ENCODE data around the gene PRAMEF12. TPM values are rescaled to one million over a fixed set of nuclear protein-coding genes. Genes with fewer than 3 reads are reported as not detected.
"Not testable (repeated sequence)": the region's sequence is repeated elsewhere in the genome, so short reads cannot be mapped to it uniquely, and the experiment has no call there.

The PRAMEF12 gene
- total RNA-seq, 1 experiment from 2014 or later, result not detected

GRCh38 chr1:12774801-12775345 is 1.3 kb downstream of the PRAMEF12 start:
- H4K20me1 ChIP-seq (ENCODE audit: insufficient read depth, low read depth, low read length), result no peaks in the 10 kb centered on the region
- H3K9ac ChIP-seq (ENCODE audit: low read length), result no peak overlapping the region
- no peaks in the 10 kb centered on the region for H3K27me3 ChIP-seq (ENCODE audit: low read length)
- DNase-seq, result no peak
- H2AFZ ChIP-seq (ENCODE audit: low read length), result no peak overlapping the region
- H3K4me2 ChIP-seq (ENCODE audit: low read depth, low read length, poor library complexity, severe bottlenecking), result no peak overlapping the region
- H3K4me1 ChIP-seq (ENCODE audit: low read length), result no peaks in the 10 kb centered on the region
- no peaks in the 10 kb centered on the region for H3K9me2 ChIP-seq (replicated peaks; ENCODE audit: insufficient read depth, low read length)
- H3K27ac ChIP-seq (ENCODE audit: low read length), result no peak overlapping the region
- no peaks in the 10 kb centered on the region for H3K79me2 ChIP-seq (ENCODE audit: low read length)
- H3K9me3 ChIP-seq (ENCODE audit: low read length), result no peaks in the 10 kb centered on the region
- H3K36me3 ChIP-seq (ENCODE audit: insufficient read depth, low read length), result no peaks in the 10 kb centered on the region
- no peak overlapping the region for H3K4me3 ChIP-seq (ENCODE audit: low read length)

GRCh38 chr1:12775443-12775842 is 1.9 kb downstream of the PRAMEF12 start:
- no peaks in the 10 kb centered on the region for H4K20me1 ChIP-seq (ENCODE audit: insufficient read depth, low read depth, low read length)
- H3K36me3 ChIP-seq (ENCODE audit: insufficient read depth, low read length), result no peaks in the 10 kb centered on the region

GRCh38 chr1:12776801-12777557 is 3.4 kb downstream of the PRAMEF12 start:
- no peaks in the 10 kb centered on the region for H3K79me2 ChIP-seq (ENCODE audit: low read length)
- no peak overlapping the region for H3K27ac ChIP-seq (ENCODE audit: low read length)
- no peak for DNase-seq
- no peak overlapping the region for H3K4me3 ChIP-seq (ENCODE audit: low read length)
- H3K36me3 ChIP-seq (ENCODE audit: insufficient read depth, low read length), result no peaks in the 10 kb centered on the region
- no peak overlapping the region for H3K9ac ChIP-seq (ENCODE audit: low read length)
- no peaks in the 10 kb centered on the region for H4K20me1 ChIP-seq (ENCODE audit: insufficient read depth, low read depth, low read length)
- H3K4me2 ChIP-seq (ENCODE audit: low read depth, low read length, poor library complexity, severe bottlenecking), result no peak overlapping the region
- no peaks in the 10 kb centered on the region for H3K4me1 ChIP-seq (ENCODE audit: low read length)
- no peaks in the 10 kb centered on the region for H3K9me2 ChIP-seq (replicated peaks; ENCODE audit: insufficient read depth, low read length)
- no peaks in the 10 kb centered on the region for H3K9me3 ChIP-seq (ENCODE audit: low read length)
- H3K27me3 ChIP-seq (ENCODE audit: low read length), result no peaks in the 10 kb centered on the region
- H2AFZ ChIP-seq (ENCODE audit: low read length), result no peak overlapping the region

More at GRCh38 chr1:12775443-12775842, 1.9 kb downstream of the PRAMEF12 start:
- Histone ChIP-seq H3K27ac (ENCODE audit: low read length) (no peak overlapping the region), H3K4me3 (ENCODE audit: low read length) (no peak overlapping the region), H3K9me2 (replicated peaks; ENCODE audit: insufficient read depth, low read length) (no peaks in the 10 kb centered on the region), H3K4me2 (ENCODE audit: low read depth, low read length, poor library complexity, severe bottlenecking) (no peak overlapping the region), H3K9me3 (ENCODE audit: low read length) (no peaks in the 10 kb centered on the region), H3K9ac (ENCODE audit: low read length) (no peak overlapping the region), H2AFZ (ENCODE audit: low read length) (no peak overlapping the region), H3K79me2 (ENCODE audit: low read length) (no peaks in the 10 kb centered on the region), H3K27me3 (ENCODE audit: low read length) (no peaks in the 10 kb centered on the region), H3K4me1 (ENCODE audit: low read length) (no peaks in the 10 kb centered on the region)
- no peak for DNase-seq

DNA sequence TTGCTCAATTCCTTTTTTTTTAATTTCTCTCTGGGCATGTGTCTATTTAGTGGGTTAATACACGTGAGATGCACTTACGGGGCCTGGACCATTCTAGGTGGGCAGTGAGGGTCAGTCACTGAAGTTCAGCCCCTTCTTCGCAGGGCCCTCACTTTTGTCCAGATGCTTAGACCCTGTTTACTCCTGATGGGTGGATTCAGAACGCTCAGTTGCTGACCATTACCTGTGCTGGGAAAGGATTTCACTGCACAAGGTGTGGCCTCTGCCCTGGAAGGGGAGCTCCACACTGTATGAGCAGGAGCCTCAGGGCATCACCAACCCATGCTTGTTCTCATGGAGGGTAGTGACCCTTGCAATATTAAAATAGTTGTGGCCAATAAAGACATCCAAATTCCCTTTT is 4.5 kb downstream of the PRAMEF12 start:
- no peak overlapping the region for H3K4me3 ChIP-seq (ENCODE audit: low read length)
- H3K79me2 ChIP-seq (ENCODE audit: low read length), result no peaks in the 10 kb centered on the region
- H3K9ac ChIP-seq (ENCODE audit: low read length), result no peak overlapping the region
- H2AFZ ChIP-seq (ENCODE audit: low read length), result no peak overlapping the region
- no peaks in the 10 kb centered on the region for H3K4me1 ChIP-seq (ENCODE audit: low read length)
- H3K9me2 ChIP-seq (replicated peaks; ENCODE audit: insufficient read depth, low read length), result no peaks in the 10 kb centered on the region
- no peak for DNase-seq
- no peaks in the 10 kb centered on the region for H3K27me3 ChIP-seq (ENCODE audit: low read length)
- H3K36me3 ChIP-seq (ENCODE audit: insufficient read depth, low read length), result no peaks in the 10 kb centered on the region
- no peaks in the 10 kb centered on the region for H4K20me1 ChIP-seq (ENCODE audit: insufficient read depth, low read depth, low read length)
- no peaks in the 10 kb centered on the region for H3K9me3 ChIP-seq (ENCODE audit: low read length)
- H3K27ac ChIP-seq (ENCODE audit: low read length), result no peak overlapping the region
- no peak overlapping the region for H3K4me2 ChIP-seq (ENCODE audit: low read depth, low read length, poor library complexity, severe bottlenecking)

- no peak overlapping the region for H3K4me2 ChIP-seq (ENCODE audit: low read depth, low read length, poor library complexity, severe bottlenecking)
- H3K27me3 ChIP-seq (ENCODE audit: low read length), result no peaks in the 10 kb centered on the region
- H4K20me1 ChIP-seq (ENCODE audit: insufficient read depth, low read depth, low read length), result no peaks in the 10 kb centered on the region
- no peak for DNase-seq
- H3K4me1 ChIP-seq (ENCODE audit: low read length), result no peaks in the 10 kb centered on the region
- no peak overlapping the region for H3K9ac ChIP-seq (ENCODE audit: low read length)
- H3K27ac ChIP-seq (ENCODE audit: low read length), result no peak overlapping the region
- no peaks in the 10 kb centered on the region for H3K36me3 ChIP-seq (ENCODE audit: insufficient read depth, low read length)
- H3K79me2 ChIP-seq (ENCODE audit: low read length), result no peaks in the 10 kb centered on the region
- H3K9me2 ChIP-seq (replicated peaks; ENCODE audit: insufficient read depth, low read length), result no peaks in the 10 kb centered on the region
- no peaks in the 10 kb centered on the region for H3K9me3 ChIP-seq (ENCODE audit: low read length)
- no peak overlapping the region for H3K4me3 ChIP-seq (ENCODE audit: low read length)
- H2AFZ ChIP-seq (ENCODE audit: low read length), result no peak overlapping the region
Measured at GRCh38 chr1:12778907-12779306, 5.4 kb downstream of the PRAMEF12 start.

DNA sequence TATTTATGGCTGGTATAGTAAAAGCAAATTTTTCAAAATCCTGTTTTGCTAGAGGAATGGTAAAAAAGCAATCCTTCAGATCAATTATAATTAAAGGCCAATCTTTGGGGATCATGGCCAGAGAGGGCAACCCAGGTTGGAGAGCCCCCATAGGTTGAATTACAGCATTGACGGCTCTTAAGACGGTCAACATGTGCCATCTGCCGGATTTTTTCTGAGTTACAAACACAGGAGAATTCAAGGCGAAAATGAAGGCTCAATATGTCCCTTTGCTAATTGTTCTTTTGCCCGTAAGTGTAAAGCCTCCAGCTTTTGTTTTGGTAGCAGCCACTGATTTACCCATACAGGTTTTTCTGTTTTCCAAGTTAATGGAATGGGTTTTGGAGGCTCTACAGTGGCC is 8.0 kb downstream of the PRAMEF12 start:
- H2AFZ ChIP-seq (ENCODE audit: low read length); H3K79me2 ChIP-seq (ENCODE audit: low read length); H3K27ac ChIP-seq (ENCODE audit: low read length); H3K9me2 ChIP-seq (replicated peaks; ENCODE audit: insufficient read depth, low read length); H3K4me1 ChIP-seq (ENCODE audit: low read length); H3K9me3 ChIP-seq (ENCODE audit: low read length); DNase-seq; H3K4me2 ChIP-seq (ENCODE audit: low read depth, low read length, poor library complexity, severe bottlenecking); H3K27me3 ChIP-seq (ENCODE audit: low read length); H4K20me1 ChIP-seq (ENCODE audit: insufficient read depth, low read depth, low read length); H3K36me3 ChIP-seq (ENCODE audit: insufficient read depth, low read length); H3K4me3 ChIP-seq (ENCODE audit: low read length); H3K9ac ChIP-seq (ENCODE audit: low read length): not testable (repeated sequence)

DNA sequence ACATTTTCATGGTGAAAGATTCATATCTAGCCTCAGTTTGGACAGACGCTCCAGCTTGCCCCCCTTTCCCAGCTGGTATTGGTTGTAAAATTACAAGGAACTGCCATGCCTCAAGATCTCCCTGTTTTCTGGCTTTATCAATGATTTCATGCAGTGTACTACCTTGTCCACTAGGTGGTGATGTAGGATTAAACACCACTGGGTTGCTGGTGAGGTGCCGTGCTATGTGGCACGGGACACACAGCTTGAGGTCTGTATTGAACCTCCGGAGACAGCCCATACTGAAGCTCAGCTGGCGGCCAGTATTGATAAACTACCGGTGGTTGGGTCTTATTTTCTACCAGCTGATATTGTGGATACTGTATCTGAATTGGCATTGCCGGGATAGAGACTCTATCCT is 10.2 kb downstream of the PRAMEF12 start:
- DNase-seq, result peak; percentile 76
- not testable (repeated sequence) for H3K4me1 ChIP-seq (ENCODE audit: low read length); H3K4me3 ChIP-seq (ENCODE audit: low read length); H4K20me1 ChIP-seq (ENCODE audit: insufficient read depth, low read depth, low read length); H2AFZ ChIP-seq (ENCODE audit: low read length); H3K9me3 ChIP-seq (ENCODE audit: low read length); H3K27ac ChIP-seq (ENCODE audit: low read length); H3K36me3 ChIP-seq (ENCODE audit: insufficient read depth, low read length); H3K27me3 ChIP-seq (ENCODE audit: low read length); H3K9ac ChIP-seq (ENCODE audit: low read length); H3K79me2 ChIP-seq (ENCODE audit: low read length); H3K9me2 ChIP-seq (replicated peaks; ENCODE audit: insufficient read depth, low read length); H3K4me2 ChIP-seq (ENCODE audit: low read depth, low read length, poor library complexity, severe bottlenecking)

DNA sequence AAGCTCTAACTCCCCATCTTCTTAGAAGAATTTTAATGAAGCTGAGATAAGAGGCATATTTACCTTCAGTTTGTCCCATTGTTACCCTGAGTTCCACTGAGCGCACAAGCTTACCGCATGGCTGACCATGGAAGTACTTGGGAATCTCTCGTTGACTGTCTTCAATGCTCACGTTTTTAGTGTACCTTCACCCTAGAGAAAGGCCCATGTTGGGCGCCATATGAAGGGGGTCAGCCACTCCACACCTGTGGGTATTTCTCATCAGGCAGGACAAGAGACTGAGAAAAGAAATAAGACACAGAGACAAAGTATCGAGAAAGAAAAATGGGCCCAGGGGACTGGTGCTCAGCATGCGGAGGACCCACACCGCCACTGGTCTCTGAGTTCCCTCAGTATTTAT is 11.2 kb downstream of the PRAMEF12 start:
- not testable (repeated sequence) for H3K9me2 ChIP-seq (replicated peaks; ENCODE audit: insufficient read depth, low read length); H3K27ac ChIP-seq (ENCODE audit: low read length); H3K27me3 ChIP-seq (ENCODE audit: low read length); H2AFZ ChIP-seq (ENCODE audit: low read length); H3K4me3 ChIP-seq (ENCODE audit: low read length); H3K9ac ChIP-seq (ENCODE audit: low read length); H3K79me2 ChIP-seq (ENCODE audit: low read length); H3K36me3 ChIP-seq (ENCODE audit: insufficient read depth, low read length); H3K4me1 ChIP-seq (ENCODE audit: low read length); H3K4me2 ChIP-seq (ENCODE audit: low read depth, low read length, poor library complexity, severe bottlenecking); H3K9me3 ChIP-seq (ENCODE audit: low read length); H4K20me1 ChIP-seq (ENCODE audit: insufficient read depth, low read depth, low read length)
- peak; percentile 41 for DNase-seq
